GM19395 (cell line): ENCODE results near the gene NRBF2.

Source experiments
- ATAC-seq: cut with Tn5 transposase; IDR thresholded peaks from one replicate; pipeline ENCODE4 v1.9.1; 2021; ENCODE audit warnings: mild to moderate bottlenecking, moderate library complexity; ENCODE audit not compliant: unreplicated experiment

The NRBF2 gene

GRCh38 chr10:63157845-63158624 lies 24.9 kb downstream of the NRBF2 start:
- peak; percentile 78 for ATAC-seq

GRCh38 chr10:63161592-63161991 lies 28.5 kb downstream of the NRBF2 start:
- no peak for ATAC-seq

GRCh38 chr10:63164166-63164623 lies 31.1 kb downstream of the NRBF2 start:
- no peak for ATAC-seq

- no peak for ATAC-seq
Measured at GRCh38 chr10:63165249-63165648, 32.1 kb downstream of the NRBF2 start.

DNA sequence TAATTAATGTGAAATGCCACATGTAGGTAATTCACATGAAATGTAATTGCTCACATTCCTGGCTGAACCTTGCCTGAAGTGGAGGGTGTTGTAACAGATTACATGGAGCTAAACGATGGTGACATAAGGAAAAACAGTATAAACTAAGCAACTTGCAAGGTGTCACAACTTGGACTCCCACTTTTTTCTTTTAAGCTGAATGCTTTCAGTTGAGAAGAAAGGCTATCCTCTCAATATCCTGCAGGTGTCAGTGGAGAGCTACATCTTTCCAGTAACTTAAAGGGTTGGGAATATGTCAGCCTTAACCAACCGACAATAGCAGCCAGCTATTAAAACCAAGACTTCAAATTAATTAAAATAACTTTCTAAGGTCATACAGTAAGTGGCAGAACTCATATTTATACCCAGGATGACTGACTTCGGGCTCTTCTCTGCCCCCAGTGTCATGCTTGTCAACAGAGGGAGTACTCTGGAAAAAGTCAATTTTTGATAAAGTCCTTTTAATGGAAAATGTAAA lies 33.7 kb downstream of the NRBF2 start:
- peak; percentile 75 for ATAC-seq

DNA sequence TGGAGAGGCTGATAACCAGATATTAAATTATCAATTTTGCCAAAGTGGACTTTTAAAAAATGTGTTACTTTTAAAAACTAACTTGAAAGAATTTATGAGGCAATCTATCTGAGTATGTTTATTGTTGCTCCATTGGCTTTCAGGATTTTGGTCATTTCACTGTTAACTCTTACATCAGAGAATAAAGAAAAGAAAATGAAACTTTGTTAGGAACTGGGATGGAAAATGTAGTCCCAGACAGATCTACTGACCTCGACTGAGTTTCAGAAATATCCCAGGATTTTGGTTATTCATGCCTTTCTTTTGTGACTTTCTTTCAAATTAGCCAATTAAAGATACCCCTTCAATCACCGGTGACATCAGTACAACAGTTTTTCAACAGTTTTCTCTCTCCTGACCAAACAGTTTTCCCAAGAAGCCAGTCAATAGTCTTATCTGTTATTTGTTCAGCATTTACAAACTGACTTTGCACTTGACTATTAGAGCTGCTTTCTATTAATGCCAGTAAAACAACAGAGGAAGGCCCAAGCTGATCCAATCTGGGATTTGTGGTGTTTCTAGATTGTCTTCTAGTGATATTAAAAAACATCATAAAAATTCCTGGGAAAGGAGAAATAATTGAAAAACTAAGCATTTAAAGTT lies 35.8 kb downstream of the NRBF2 start:
- ATAC-seq, result no peak

DNA sequence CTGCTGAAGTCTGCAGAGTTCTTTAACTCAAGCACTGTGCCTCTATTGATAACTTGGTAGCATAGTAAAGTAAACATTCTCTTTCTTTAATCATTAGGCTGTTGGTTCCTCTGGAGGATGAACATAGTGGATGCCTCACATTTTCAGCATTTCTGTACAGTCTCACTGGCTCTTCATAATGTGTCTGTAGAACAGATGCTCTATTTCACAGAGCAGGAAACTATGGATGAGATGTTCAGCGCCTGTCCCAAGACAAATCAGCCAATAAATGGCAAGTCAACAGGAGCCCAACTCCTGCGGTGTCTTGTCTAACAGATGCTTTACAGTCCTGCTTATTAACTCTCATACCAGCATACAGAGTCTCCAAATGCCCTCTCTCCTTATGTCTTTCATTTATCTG lies 36.5 kb downstream of the NRBF2 start:
- no peak for ATAC-seq

GRCh38 chr10:63171255-63171855 lies 38.2 kb downstream of the NRBF2 start:
- no peak for ATAC-seq

DNA sequence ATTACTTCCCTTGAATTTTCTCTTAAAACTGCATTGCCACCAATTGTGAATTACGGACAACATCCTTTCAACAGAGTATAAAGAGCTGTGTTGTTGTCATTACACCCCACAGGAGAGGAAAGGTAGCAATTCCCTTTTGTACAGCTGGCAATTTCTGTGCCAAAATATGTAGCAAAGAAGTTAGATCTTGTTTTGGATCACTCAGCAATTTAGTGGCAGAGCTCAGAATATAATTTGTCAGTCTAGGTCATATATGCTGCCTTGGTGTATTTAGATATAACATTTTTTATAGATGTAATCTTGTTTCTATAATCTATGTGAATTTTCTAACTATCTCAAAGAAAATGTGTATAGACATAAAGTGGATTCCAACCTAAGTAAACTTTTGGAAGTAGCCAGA lies 38.8 kb downstream of the NRBF2 start:
- ATAC-seq, result no peak

DNA sequence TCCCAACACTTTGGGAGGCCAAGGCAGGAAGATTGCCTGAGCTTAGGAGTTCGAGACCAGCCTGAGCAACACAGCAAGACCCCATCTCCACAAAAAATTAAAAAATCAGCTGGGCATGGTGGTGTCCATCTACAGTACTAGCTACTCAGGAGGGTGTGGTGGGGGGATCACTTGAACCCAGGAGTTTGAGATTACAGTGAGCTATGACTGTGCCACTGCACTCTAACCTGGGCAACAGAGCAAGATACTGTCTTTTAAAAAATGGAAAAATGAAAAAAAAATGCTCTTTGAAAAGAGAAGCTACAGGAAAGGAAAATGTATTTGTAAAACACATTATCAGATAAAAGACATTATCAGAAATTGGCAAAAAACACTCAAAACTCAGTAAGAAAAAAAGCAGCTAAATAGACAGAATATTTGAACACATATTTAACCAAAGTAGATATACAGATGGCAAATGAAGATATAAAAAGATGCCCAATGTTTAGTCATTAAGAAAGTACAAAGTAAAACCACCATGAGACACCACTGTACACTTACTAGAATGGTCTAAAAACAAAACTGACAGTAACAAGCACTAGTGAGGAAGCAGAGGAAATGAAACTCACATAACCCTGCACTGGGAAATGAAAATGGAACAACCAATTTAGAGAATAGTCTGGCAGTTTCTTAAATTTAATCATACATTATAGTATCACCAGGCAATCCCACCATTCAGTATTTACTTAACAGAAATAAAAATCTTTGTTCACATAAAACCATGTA lies 40.5 kb downstream of the NRBF2 start:
- peak; percentile 100 for ATAC-seq

GRCh38 chr10:63175534-63175933 lies 42.4 kb downstream of the NRBF2 start:
- ATAC-seq, result no peak

DNA sequence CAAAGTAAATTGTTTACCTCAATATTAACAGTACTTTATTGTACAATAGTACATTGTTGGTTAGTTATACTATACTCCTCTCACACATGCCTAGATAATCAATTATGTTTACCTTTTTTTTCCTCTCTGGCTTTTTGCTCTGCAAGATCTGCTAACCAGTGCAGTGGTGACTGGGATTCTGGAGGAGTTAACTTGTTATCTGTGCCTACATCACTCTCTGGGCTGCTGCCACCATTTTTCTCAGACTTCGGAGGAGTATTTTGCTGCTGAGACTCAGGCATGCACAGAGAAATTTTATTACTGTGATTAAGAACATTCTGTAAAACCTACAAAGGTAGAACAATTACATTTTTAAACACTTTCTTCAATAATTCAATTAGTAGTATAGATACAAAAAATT lies 59.7 kb downstream of the NRBF2 start:
- ATAC-seq, result no peak

GRCh38 chr10:63197344-63198092 lies 64.4 kb downstream of the NRBF2 start:
- ATAC-seq, result no peak

- no peak for ATAC-seq
Measured at GRCh38 chr10:63199716-63200115, 66.6 kb downstream of the NRBF2 start.

GRCh38 chr10:63200431-63200830 lies 67.3 kb downstream of the NRBF2 start:
- no peak for ATAC-seq

DNA sequence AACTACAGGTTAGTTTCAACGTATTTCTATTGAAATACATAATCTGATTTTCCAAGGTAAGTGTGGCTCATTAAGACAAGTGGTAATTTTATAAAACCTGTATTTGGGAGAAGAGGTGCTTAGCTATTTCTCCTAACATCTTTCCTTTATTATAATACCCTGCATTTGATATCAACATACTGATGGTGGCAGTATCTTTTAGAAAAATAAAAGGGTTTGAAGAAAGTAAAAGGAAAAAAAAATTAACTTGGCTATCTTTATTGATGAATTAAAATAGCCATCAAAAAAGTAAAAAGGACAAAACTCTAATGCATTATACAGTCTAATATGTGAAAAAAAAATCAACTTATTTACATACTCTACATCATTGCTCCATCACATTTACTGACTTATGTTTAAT lies 68.0 kb downstream of the NRBF2 start:
- ATAC-seq, result no peak
